Left hindlimb (tissue), 1 donor: ENCODE results near the gene SEMA4D.

Source experiments
- DNase-seq: peaks from one replicate; pipeline ENCODE4 v3.0.0-alpha.2; 2018

The SEMA4D gene

GRCh38 chr9:89462199-89462598, 35.7 kb downstream of the SEMA4D start:
- DNase-seq: peak; percentile 10

DNA sequence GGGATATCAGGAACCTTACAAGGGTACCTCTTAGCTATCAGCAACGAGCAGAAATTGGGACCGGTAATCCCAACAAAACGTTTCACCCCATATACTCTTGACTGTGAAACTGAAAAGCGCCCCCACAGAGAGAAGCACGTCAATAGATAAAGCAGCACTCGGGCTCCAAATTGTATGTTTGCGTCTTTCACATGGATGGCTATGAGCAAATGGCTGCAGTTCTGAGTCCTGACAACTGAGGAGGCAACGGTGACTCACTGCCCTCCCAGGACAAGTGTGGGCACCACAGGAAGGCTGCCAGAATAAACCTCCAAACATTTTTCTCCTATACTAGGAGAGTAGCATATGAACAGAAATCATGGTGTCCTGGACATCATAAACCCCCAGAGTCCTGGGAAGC, 36.6 kb downstream of the SEMA4D start:
- DNase-seq: peak; percentile 54

DNA sequence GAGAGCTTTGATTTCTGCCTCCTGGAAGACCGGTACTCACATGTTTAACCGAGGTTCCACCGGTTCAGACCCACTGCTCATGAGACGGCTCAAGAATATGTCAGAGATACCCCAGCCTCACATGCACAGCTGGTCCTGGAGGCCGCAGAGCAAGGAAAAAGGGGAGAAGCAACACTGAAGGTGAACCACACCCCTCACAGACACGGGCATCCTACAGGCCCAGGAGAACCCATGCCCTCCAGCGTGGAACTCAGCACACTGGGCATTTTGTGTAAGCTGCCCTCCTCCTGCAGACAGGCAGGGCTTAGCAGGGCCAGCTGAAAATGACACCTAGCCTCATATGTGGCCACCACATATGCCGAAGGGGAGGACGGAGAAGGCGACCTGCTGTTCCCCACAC, 37.4 kb downstream of the SEMA4D start:
- DNase-seq: no peak

DNA sequence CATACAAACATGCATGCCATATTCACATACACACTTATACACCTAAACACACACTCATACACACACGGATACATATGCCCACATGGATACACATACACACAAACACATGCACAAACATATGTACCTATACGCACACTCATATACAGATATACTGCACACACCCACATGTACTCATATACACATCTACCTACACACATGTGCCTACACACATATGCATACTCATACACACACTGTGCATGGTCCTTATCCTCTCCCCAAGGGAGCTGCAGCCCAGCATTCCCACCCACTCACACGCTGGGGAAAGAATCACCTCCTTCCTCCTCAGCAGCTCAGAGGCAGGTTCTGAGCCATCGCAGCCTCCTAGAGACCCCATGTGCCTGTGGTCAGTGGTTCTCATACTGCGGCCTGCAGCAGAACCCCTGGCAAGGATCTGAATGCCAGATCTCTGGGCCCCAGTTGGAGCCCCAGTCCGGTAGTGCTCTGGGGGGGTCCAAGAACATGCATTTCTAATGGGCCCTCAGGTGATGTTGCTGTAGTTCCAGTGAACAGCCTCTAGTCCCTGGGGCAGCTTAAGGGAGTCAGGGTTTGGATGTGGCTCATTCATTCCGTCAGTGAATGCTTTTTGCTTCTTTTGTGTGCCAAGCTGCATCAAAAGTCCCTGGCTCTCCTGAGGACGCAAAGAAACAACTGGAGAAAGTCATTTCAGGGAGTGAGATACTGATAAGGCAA, 39.0 kb downstream of the SEMA4D start:
- no peak for DNase-seq

DNA sequence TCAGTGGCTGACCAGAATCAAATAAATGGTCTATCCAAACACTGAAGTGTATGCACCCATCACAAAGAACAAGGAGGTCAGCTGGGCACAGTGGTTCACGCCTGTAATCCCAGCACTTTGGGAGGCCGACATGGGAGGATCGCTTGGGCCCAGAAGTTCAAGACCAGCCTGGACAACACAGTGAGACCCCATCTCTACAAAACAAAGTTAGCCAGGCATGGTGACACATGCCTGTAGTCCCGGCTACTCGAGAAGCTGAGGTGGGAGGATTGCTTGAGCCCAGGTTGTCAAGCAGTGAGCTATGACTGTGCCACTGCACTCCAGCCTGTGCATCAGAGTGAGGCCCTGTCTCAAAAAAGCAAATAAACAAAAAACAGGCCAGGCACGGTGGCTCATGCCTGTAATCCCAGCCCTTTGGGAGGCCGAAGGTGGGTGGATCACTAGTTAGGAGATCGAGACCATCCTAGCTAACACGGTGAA, 40.5 kb downstream of the SEMA4D start:
- no peak for DNase-seq

DNA sequence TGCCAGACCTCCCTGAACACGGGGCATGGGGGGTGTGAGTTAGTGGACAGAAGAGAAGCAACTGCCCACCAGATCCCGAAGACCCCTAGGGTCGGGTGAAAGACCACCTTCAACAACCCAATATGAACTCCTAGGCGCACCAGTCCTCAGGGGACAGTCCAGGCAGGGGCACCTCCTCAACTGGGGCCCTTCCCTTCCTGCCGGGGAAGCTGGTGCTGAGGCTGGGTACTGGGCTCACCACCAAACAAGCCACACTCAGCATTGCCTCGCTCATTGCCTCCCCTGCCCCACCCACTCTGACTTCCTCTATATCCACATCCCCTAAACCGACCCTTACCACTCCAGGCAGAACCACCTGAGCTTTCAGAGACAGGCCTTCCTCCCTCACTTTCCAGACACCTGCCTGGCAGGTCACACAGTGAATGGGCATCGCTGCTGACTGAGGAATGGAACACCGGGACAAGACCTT, 42.5 kb downstream of the SEMA4D start:
- DNase-seq: no peak

DNA sequence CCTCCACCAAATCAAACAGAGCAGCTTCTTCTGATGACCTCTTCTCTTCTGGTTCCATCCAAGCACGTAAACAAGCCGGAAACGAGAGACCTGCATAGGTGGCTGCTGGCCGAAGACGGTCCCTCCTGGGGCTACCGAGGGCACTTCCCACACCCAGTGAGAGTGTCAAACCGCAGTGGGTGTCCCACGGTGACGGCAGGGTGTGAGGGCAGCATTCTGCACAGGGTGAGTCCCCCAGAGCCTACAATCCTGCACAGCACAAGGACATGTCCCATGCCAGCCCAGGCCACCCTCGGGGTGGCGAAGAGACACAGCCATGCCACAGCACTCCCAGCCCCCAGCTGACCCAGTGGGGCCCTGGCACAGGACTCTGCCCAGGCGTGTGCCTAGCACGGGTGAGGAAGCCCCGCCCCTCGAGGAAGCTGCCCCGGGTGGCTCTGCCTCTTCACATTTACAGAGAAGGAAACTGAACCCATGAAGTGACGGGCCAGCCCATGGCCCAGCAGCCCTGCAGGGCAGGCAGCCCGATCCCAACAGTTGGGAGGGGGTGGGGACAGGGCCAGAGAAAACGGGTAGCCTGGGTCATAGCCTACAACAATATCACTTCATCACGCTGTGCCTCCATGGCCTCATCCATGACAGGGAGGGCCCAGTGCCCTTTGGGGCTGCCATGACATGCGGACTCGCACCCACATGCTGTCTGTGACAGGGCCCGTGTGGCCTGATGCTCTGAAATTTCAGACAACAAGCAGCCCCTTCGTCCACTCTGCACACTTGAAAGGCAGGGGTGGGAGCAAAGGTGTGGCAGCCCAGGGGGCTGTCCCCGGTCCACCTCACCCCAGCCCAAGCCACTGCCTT, 43.2 kb downstream of the SEMA4D start:
- no peak for DNase-seq

DNA sequence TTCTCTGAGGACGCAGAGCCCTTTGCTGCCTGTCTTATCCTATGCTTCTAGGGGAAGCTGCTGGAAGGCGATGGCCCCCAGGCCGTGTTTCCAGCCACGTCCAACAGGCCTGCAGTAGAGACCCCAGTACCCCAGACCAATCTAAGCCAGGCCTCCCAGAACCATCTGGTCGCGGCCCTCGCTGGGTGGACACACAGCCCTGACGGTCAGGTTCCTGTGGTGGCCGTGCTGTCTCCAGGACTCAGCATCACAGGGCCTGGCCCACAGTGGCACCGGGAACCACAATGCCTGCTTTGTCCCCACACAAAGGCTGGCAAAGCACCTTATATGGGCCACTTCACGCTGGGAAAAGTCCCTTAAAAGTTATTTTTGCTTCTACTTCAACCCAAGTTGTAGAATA, 44.5 kb downstream of the SEMA4D start:
- no peak for DNase-seq

- no peak for DNase-seq
Measured at GRCh38 chr9:89452561-89452960, 45.4 kb downstream of the SEMA4D start.

DNA sequence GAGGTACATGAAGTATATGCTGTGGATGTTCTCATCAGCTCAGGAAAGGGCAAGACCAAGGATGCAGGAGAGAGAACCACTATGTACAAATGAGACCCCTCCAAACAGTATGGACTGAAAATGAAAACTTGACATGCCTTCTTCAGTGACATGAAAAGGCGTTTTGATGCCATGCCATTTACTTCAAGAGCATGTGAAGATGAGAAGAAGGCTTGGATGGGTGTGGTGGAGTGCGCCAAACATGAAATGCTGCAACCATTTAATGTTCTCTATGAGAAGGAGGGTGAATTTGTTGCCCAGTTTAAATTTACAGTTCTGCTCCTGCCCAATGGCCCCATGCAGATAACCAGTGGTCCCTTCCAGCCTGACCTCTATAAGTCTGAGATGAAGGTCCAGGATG, 47.7 kb downstream of the SEMA4D start:
- no peak for DNase-seq

DNA sequence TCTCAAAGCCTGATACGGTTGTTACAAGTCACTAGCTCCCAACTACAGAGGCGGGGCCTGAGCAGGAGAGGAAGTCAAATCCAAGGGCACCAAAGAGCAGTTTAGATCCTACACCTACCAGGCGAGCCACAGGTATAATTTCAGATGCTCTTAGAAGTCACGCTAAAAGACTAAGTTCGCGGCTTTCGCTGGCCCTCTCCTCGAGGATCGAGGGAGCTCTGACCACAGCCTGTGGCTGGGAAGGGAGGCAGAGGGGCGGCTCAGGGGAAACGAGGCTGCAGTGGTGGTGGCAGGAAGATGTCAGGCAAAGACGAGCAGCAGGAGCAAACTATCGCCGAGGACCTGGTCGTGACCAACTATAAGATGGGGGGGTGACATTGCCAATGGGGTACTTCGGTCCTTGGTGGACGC, 48.6 kb downstream of the SEMA4D start:
- DNase-seq: no peak

- DNase-seq: no peak
Measured at GRCh38 chr9:89448821-89449220, 49.1 kb downstream of the SEMA4D start.

DNA sequence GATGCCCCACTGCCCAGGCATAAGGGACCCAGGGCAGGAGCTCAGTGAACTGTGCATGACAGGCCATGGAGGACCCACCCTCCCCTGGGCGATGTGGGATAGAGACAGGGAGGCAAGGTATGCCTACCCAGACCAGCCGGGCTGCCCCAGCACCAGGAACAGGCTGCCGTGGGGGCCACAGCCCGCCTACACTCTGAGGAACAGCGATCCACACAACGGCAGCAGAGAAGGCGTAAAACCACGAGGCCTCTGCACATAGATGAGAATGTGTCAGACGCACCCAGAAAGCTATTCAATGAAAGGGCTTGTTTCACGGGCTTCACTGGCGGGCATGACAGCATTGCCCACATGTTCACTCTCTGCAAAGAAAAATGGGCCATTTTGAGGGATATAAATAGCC, 49.5 kb downstream of the SEMA4D start:
- no peak for DNase-seq

DNA sequence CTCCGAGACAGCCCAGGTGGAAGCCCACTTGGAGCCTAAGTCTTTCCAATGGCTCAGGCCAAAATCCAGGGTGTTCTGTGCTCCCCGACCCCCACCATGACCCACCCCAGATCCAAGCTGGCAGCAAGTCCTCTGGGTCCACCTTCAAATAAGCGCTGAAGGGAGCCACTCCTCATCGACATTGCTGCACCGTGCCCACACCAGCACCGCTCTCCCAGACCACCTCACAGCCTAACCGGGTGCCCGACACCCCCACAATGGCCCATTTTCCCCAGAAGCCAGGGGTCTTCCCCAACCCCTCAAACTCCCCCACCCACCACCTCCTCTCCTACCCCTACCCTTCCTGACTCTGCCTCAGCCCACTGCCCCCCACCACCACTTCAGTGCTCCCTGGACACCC, 50.5 kb downstream of the SEMA4D start:
- no peak for DNase-seq

- DNase-seq: no peak
Measured at GRCh38 chr9:89446961-89447310, 51.0 kb downstream of the SEMA4D start.

DNA sequence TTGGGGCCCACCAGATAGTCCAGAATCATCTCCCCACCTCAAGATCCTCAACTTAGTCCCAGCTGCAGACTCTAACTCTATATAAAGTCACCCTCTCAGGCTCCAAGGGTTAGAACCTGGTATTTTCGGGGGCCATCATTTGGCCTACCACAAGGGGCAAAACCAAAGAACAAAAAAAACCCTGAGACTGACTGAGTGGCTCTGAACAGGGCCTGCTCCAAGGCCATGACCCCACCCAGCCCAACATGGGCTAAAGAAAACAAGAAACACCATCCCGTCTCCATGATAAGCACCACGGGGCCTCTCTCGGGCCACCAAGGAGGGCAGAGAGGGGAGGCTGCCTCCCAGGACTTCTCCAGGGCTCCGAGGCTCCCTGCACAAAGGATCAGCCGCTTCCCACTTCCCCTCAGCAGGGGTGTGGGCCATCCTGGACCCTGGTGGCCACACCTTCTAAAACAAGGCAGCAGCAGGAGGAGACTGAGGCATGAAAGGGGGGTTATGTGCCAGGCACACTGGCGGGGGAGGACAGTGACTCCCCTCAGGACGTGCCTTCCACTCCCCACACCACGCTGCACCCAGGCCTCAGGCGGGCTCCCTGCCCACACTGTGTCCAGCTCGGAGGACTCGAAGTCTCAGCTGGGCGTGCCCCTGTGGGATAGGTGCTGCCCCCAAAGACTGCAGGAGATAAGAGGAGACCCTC, 51.5 kb downstream of the SEMA4D start:
- no peak for DNase-seq

- no peak for DNase-seq
Measured at GRCh38 chr9:89445801-89446251, 52.1 kb downstream of the SEMA4D start.

GRCh38 chr9:89444925-89445765, 52.8 kb downstream of the SEMA4D start:
- DNase-seq: no peak

DNA sequence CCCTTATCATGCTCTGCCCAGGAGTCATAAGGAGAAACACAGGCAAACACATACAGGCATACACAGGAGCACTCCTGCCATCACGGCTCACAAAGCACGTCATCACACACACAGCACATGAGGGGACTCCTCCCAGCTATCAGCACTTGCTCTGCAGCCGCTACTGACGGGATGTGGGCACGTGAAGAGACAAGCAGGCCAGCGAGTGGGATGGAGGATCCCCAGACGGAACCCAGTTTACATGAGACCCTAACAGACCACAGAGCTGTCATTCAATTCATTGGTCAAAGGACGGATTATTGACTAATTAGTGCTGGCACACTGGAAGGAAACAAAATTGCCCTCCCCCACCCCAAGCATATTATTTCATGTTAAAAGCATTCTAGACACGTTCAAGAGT, 53.6 kb downstream of the SEMA4D start:
- no peak for DNase-seq

DNA sequence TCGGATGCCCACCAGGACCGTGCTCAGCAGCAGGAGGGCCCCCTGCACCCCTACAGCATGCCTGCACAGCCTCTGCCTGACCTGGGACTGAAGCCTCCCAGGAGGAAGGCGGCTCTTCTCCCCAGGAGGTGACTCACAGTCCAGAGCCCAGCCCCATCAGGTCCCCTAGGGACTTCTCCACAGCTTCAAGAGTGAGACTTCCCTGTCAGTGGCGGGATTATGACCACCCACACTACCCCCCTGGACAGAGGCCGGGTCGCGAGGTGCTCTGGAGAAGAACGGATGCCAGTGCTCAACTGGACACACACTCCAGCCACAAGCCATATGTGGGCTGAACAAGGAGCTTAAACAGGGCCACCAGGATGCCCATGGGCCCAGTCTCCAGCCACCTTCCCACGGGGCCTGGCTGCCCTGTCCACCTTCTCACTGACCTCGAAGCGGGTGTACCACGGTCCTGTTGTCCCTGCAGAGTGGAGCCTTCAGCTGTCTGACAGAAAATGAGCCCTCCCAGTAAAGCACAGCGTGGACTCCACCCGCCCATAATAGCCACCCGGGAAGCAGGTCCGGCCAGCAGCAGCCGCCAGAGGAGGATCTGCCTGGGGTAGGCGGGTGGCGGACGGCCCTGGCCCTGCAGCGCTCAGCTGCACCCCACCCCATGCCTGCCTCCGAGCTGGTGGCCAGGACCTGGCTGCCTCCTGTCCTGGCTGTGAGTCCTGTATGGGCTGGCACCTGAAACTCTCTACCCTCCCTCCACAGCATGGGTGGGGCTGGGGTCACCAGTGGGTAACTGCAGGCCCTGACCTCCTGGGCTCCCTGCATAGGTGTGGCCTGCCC, 54.7 kb downstream of the SEMA4D start:
- DNase-seq: no peak

DNA sequence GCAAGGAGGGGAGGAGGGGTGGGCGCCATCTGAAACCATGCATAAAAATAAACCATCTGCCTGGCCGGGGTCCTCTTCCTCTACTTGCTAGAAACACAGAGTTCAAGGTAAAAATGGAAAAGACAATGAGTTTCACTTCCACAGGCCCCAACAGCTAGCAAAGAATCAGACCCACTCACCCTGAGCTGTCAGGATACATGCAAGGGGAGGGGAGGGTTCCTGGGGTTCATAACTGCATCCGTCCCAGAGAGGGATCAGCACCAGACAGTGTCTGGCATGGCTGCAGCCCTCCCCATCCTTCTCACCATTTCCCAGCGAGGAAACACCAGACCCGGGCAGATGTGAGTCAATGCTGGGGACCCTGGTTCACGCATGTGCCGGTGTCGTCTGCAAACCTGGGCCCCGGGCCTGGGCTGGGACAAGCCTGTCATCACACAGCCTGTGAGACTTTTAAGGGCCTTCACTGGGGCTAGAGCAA, 55.4 kb downstream of the SEMA4D start:
- no peak for DNase-seq
